GM21423 (cell line): Measurements from ENCODE around the gene MTUS2.

Experiments
- ATAC-seq: cut with Tn5 transposase; IDR thresholded peaks from one replicate; pipeline ENCODE4 v1.9.1; 2021; ENCODE audit warnings: mild to moderate bottlenecking, moderate library complexity; ENCODE audit not compliant: unreplicated experiment

Gene MTUS2

GRCh38 chr13:28820099-28821051, at the start of gene MTUS2:
Gene MTUS2, plus strand, starts transcription at chr13:28820339.
- peak; percentile 37 for ATAC-seq

- ATAC-seq = no peak
Observed at GRCh38 chr13:28778308-28779215, 41.6 kb upstream of the MTUS2 start.

GRCh38 chr13:28792992-28793391, 27.1 kb upstream of the MTUS2 start:
- no peak for ATAC-seq

DNA sequence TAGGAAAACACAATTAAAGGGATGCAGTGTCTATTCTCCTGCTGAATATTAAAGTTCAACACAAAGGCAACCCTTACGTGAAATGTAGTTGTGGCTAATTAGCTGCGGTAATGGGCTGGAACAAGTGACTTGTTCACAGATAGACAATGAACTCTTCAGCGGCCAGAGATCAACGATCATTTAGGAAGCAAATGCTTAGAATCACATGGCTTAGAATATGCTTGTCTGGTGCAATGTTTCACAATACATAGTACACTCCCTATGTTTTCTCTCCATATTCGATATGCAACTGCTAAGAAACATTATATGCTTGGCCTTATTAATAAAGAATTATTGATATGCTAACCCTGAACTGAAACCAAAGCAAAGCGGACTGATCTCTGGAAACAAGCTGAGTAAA, 25.7 kb upstream of the MTUS2 start:
- ATAC-seq = no peak

GRCh38 chr13:28796938-28797257, 23.2 kb upstream of the MTUS2 start:
- no peak for ATAC-seq

- ATAC-seq = no peak
Observed at GRCh38 chr13:28805193-28805819, 14.8 kb upstream of the MTUS2 start.

DNA sequence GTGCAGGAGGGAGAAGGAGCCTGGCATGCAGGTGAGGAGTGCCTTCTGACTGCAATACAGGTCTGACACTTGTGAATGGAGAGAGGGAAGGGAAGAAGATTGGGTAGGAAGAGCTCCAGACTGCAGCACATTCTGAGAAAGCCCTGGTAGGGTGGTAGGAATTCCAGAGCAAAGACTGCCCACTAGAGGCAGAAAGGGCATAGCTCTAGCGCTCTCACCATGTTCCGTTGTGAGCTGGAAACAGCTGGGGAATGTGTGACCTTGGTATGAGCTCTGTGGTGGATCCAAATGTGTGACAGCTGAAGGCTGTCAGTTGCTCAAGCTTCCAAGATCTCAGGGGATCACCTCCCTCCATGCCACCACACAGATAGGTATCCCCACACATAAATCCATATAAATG, 2.9 kb upstream of the MTUS2 start:
- ATAC-seq = no peak

GRCh38 chr13:28819046-28819730, 951 bp upstream of the MTUS2 start:
- no peak for ATAC-seq

- peak; percentile 54 for ATAC-seq
Observed at GRCh38 chr13:28819735-28820098, 422 bp upstream of the MTUS2 start.

- ATAC-seq = no peak
Observed at GRCh38 chr13:28822151-28822550, 2.0 kb downstream of the MTUS2 start.

- no peak for ATAC-seq
Observed at GRCh38 chr13:28822801-28823200, 2.7 kb downstream of the MTUS2 start.

GRCh38 chr13:28825379-28825778, 5.2 kb downstream of the MTUS2 start:
- no peak for ATAC-seq

DNA sequence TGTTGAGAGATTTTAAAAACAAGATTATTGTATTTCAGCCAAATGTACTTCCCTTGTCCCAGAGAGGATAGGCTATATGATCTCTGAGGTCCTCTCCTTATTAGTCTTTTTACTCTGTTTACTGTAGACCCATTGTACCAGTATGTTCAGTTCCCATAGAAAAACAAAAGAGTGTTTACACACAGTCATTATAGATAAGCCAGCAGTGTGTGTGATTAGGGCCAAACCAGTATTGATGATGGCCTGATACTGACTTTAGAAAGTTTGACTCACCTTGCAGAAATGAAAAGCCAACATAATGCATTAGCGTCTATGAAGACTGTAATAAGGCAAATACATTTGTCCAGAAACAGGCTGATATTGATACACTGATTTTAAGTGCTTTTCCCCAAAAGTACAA, 6.2 kb downstream of the MTUS2 start:
- no peak for ATAC-seq

- no peak for ATAC-seq
Observed at GRCh38 chr13:28830580-28830979, 10.4 kb downstream of the MTUS2 start.

- ATAC-seq = no peak
Observed at GRCh38 chr13:28831117-28831516, 11.0 kb downstream of the MTUS2 start.

GRCh38 chr13:28837111-28837510, 17.0 kb downstream of the MTUS2 start:
- no peak for ATAC-seq

GRCh38 chr13:28843639-28844038, 23.5 kb downstream of the MTUS2 start:
- ATAC-seq = no peak

- ATAC-seq = no peak
Observed at GRCh38 chr13:28849441-28849840, 29.3 kb downstream of the MTUS2 start.

- no peak for ATAC-seq
Observed at GRCh38 chr13:28850226-28850625, 30.1 kb downstream of the MTUS2 start.

DNA sequence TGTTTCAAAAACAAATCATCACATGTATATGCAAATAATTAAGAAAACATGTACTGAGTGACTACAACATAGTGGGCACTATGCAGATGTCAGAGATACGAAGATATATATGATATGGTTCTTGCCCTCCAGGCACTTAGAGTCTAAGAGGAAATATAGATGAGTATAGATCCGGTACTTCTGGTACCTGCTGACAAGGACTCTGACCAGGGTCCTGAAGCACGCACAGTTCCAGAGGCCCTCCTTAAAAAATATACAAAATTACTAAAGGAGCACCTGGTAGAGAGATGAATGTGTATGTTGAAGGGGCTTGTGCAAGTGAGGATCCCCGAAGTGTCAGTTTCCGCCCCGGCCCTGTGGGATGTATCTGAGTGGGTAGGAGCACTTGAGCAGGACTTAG, 31.3 kb downstream of the MTUS2 start:
- ATAC-seq = no peak

- ATAC-seq = no peak
Observed at GRCh38 chr13:28854657-28855056, 34.5 kb downstream of the MTUS2 start.
